OCI-LY3 (cell line): ENCODE results near the gene NUTM2A.
"Not testable (repeated sequence)": the region's sequence is repeated elsewhere in the genome, so short reads cannot be mapped to it uniquely, and the experiment has no call there.

Source experiments
- CTCF ChIP-seq: fragments of 200-600, 300-600 bp; sonication (generic); IDR thresholded peaks from 2 replicates; pipeline ENCODE4 v1.5.1; 2014; ENCODE audit warnings: antibody characterized with exemption, low read length, low read depth
- EZH2phosphoT487 ChIP-seq: fragments of 200-600 bp; shearing (Covaris generic); IDR thresholded peaks from 2 replicates; pipeline ENCODE4 v1.6.1; 2018; ENCODE audit warnings: antibody characterized with exemption, mixed run types, low read depth

DNA sequence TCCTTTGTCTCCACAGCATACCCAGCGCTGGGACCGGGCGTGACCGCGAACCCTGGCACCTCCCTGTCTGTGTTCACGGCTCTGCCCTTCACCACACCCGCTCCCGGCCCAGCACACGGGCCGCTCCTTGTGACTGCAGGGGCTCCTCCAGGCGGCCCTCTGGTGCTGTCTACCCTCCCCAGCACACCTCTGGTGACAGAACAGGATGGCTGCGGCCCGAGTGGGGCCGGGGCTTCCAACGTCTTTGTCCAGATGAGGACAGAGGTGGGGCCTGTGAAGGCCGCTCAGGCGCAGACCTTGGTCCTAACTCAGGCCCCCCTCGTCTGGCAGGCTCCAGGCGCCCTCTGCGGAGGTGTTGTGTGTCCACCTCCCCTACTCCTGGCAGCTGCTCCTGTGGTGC is 3.0 kb downstream of the NUTM2A start:
- not testable (repeated sequence) for TF ChIP-seq CTCF, EZH2phosphoT487
